ENCODE results near the gene FCRL1. TPM values are rescaled to one million over a fixed set of nuclear protein-coding genes. Genes with fewer than 3 reads are reported as not detected.

FCRL1 gene, protein sequence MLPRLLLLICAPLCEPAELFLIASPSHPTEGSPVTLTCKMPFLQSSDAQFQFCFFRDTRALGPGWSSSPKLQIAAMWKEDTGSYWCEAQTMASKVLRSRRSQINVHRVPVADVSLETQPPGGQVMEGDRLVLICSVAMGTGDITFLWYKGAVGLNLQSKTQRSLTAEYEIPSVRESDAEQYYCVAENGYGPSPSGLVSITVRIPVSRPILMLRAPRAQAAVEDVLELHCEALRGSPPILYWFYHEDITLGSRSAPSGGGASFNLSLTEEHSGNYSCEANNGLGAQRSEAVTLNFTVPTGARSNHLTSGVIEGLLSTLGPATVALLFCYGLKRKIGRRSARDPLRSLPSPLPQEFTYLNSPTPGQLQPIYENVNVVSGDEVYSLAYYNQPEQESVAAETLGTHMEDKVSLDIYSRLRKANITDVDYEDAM
- total RNA-seq (ENCODE audit: insufficient read depth, low replicate concordance) = 0.72 TPM

GRCh38 chr1:157819896-157820295 is at the start of gene FCRL1:
TSS of gene FCRL1 (minus strand) at chr1:157820120. CDS start at chr1:157820037, 83 bp downstream.
- DNase-seq (ENCODE audit: low spot score) = no peak

GRCh38 chr1:157868654-157869053 is 48.7 kb upstream of the FCRL1 start:
- DNase-seq (ENCODE audit: low spot score) = no peak

- no peak for DNase-seq (ENCODE audit: low spot score)
Measured at GRCh38 chr1:157862114-157863070, 42.5 kb upstream of the FCRL1 start.

DNA sequence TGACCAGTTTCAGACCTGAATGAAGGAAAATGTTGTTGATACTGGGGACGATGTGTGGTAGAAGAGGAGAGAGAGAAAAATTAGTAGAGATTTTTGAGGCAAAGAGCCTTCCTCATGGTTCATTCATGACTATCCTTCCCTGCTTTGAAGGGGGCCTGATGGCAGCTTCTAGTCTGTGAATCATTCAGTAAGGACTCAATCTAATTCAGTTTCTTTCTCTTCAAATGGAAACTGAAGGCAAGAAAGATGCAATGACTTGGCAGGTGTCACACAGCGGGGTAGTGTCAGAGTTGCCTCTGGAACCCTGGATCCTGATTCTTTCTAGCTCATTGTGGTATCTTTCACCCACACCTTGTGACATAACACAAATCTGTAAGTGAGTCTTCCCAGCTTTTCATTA is 36.6 kb upstream of the FCRL1 start:
- no peak for DNase-seq (ENCODE audit: low spot score)

DNA sequence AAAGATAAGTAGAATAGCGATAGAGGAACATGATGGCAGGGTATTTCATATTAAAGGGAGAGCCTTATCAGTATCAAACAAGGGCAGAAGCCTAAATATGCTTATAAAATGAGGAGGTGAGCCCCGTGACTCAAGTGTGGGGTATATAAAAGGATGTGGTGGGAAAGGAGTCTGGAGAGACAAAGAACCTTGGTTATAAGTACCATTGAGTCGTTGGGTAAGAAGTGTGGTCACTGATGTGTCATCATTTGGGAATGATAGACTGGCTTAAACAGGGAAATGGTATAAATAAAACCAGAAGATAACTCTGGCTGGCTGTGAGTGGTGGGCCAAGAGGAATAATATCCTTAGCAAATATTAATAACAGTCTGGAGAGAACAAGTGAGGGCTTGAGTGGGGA is 32.6 kb upstream of the FCRL1 start:
- no peak for DNase-seq (ENCODE audit: low spot score)

GRCh38 chr1:157849229-157849875 is 29.4 kb upstream of the FCRL1 start:
- peak; percentile 13 for DNase-seq (ENCODE audit: low spot score)

GRCh38 chr1:157844089-157844830 is 24.3 kb upstream of the FCRL1 start:
- peak; percentile 75 for DNase-seq (ENCODE audit: low spot score)

DNA sequence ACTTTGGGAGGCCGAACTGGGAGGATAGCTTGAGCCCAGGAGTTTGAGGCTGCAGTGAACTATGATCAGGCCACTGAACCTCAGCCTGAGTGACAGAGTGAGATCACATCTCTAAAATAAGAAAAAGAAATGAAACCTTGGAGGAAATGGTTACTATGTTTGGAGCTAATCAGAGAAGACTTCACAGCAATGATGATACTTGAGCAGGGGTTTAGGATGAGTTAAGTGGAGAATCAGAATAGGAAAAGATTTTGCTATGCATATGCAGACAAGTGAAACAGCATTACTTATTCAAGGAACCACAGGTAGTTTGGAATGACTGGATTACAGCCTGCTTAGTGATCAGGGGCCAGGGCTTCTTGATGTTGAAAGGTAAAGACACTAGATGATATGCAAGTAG is 23.0 kb upstream of the FCRL1 start:
- no peak for DNase-seq (ENCODE audit: low spot score)

- DNase-seq (ENCODE audit: low spot score) = no peak
Measured at GRCh38 chr1:157841708-157842107, 21.8 kb upstream of the FCRL1 start, which contains the start of gene CD5L. TSS of gene CD5L (minus strand) at chr1:157841808. CDS start at chr1:157841701, 107 bp downstream.

- no peak for DNase-seq (ENCODE audit: low spot score)
Measured at GRCh38 chr1:157838966-157839365, 19.0 kb upstream of the FCRL1 start.

DNA sequence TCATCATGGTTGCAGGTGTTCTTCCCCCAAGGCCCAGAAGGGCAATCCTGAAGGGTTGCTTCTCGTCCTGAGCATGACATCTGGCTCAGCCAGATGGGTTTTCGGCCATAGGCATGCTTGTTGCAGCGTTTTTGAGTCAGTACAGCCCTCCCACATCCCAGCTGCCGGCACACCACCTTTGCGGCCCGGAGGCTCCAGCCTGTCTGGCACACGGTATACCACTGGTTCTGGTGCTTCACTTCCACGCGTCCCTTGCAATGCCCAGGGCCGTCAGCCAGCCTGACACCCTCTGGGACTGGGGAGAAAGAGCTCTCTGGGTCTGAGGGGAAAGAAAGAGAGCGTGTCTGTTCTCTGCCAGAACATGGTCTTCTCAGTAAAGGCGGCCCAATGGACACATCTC is 14.5 kb upstream of the FCRL1 start:
- DNase-seq (ENCODE audit: low spot score) = no peak

- DNase-seq (ENCODE audit: low spot score) = no peak
Measured at GRCh38 chr1:157833145-157833544, 13.2 kb upstream of the FCRL1 start.

DNA sequence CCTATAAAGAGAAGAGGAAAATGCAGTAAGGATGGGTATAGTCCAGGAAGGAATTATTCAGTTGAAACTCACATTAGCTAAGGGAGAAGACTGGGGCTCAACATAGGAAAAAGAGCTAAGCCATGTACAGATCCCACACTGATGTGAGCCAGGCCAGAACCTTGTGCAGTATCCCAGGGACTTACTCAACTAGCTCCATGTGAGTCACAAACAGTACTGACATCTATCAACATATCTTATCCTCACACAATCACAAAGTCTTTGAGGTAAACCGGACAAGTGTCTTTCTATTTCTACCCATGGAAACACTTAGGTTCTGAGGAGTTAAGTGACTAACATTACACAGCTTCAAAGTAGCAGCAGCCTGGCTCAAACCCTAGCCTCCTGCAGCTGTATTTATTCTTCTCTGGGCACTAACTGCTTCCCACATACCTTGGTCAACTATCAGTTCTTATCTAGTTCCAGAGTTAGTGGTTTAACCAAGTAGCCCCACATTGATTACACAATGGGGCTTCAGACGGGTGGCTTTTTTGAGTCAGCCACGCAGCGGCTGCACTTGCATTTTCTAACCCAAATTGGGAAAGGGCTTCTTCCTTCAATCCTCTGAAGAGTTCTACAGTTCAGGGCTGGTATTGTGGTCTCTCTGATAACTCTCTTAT is 12.2 kb upstream of the FCRL1 start:
- DNase-seq (ENCODE audit: low spot score) = peak; percentile 4

DNA sequence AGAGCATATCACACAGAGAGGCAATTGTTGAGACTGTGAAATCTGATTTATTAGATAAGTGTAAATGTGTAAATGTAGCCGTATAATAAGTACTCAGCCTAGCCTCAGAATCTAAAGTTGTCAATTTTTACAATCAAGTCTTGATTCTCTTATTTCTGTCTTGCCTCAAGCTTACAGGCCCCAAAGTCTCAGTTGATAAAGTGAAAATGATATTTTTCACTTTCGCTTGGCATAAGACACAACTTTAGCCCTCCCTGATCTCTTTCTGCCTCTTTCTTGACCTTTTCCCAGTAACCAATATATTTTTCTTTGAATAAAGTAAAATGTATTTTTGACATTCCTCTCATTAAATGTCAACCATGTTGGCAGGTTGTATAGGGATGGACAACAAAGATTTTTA is 11.0 kb upstream of the FCRL1 start:
- DNase-seq (ENCODE audit: low spot score) = no peak

- DNase-seq (ENCODE audit: low spot score) = no peak
Measured at GRCh38 chr1:157829711-157830110, 9.8 kb upstream of the FCRL1 start.

DNA sequence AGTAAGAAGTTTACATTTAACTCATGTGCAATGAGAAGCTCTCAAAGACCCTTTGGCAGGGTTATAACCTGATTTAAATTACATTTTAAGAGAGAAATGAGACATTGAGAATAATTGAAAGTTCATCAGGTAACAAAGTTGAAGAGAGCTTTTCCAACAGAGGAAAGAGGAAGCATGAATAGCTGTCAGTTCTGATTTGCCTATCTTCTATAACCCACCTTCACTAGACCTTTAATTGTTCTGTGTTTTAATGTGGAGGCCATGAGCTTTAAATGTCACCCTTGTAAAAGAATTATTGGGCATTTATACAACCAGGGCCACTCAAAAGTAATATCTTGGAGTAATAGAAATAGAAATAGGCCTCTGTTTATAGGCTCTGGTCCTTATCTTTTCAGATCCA is 9.3 kb upstream of the FCRL1 start:
- no peak for DNase-seq (ENCODE audit: low spot score)

DNA sequence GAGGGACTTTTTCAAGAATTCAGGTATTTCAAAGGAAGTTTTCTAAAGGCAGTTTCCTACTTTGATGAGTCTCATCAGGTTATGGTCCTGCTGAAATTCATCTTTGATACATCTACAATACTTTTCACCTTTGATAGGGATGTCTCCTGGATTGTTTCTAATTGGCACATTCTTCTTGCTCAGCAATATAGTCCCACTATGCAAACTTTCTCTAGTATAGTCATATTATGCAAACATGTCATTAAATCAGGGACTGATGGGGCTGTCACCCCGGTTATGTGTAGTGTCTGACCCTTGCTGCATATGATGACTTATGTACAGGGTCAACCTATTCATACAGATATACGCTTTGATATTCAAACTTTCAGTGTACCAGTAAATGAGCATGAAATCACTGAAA is 379 bp upstream of the FCRL1 start:
- DNase-seq (ENCODE audit: low spot score) = no peak

DNA sequence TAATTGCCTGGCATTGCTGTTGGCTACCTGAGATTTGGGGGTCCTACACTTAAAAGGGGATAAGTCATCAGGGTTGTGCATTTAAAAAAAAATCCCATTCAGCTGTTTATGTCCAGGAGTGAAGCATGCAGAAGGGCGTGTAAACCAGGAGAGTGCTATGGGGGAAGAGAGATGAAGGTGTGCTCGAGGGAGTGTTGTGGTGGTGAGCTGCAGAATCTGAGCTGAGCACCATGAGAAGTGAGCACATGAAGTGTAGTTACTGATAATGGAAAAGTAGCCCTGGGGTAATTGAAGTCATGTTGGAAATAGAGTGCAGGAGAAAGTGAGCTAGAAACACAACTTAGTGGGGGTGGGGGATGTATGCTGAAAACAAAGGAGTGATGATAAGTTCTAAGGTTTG is 705 bp downstream of the FCRL1 start:
- DNase-seq (ENCODE audit: low spot score) = no peak

DNA sequence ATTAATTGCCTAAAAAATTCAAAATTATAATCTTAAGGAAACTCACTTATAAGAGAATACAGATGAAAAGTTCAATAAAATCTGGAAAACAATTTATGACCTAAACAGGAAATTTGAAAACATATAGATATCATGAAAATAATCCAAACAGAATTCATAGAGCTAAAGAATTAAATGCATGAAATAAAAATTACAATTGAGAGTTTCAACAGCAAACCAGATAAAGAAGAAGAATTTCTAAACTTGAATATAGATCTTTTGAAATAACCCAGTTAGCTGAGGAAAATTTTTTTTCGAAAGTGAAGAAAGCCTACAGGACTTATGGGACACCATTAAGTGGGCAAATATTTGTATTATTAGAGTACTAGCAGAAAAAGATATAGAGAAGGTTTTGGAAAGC is 6.7 kb downstream of the FCRL1 start:
- DNase-seq (ENCODE audit: low spot score) = no peak

DNA sequence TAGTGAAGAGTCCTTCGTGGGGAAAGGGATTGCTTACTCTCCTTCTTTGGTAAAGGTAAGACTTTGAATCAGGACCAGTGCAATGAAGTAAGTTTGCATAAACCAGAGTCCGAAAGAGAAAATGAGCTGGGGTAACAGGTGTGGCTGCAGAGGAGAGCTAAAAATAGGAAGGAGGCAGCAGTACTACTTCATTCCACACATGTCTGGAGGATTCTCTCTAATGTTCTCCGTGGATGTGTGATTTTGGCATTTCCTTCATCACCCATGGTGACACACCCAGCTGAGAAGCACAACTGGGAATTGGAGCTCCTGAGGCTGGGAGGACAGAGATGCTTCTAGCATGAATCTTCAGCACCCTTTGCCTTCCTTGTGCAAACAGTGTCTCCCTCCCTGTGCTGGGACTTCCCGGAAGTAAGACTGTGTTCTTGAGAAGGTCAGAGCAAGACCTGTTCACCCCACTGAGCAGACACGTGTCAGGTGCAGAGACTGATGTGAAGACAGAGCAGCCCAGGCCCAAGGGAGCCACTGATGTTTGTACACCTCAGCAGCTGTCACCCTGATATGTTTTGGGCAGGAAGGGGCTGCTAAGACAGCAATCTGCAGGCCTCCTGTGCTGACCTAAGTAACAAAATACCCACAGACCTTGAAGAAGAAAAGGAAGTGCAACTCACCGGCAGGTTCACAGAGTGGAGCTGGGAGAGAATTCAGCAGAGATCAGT is 13.3 kb downstream of the FCRL1 start:
- DNase-seq (ENCODE audit: low spot score) = no peak
